ENCODE data around the gene POLE4.

The POLE4 gene

GRCh38 chr2:74922592-74923227 lies 35.7 kb upstream of the POLE4 start:
- H3K4me3 ChIP-seq, result no peak overlapping the region
- no peaks in the 10 kb centered on the region for H3K9me3 ChIP-seq
- no peak overlapping the region for H3K9ac ChIP-seq
- peaks cover 15% of the 10 kb centered on the region for H3K4me1 ChIP-seq
- no peaks in the 10 kb centered on the region for H4K20me1 ChIP-seq
- no peak for TF ChIP-seq Cebpa-rat (IDR thresholded peaks at IDR 0.05)
- H3K27ac ChIP-seq, result no peak overlapping the region
- peak overlapping the region; percentile 43 for H3K4me2 ChIP-seq
- H3K36me3 ChIP-seq, result no peaks in the 10 kb centered on the region
- no peaks in the 10 kb centered on the region for H3K27me3 ChIP-seq

GRCh38 chr2:74924463-74925265 lies 33.8 kb upstream of the POLE4 start:
- Histone ChIP-seq H3K36me3 (0 out of 2 replicates have a peak, but pooled peaks cover under 1% of the 10 kb centered on the region), H3K4me3 (no peak overlapping the region), H3K9me3 (no peaks in the 10 kb centered on the region), H4K20me1 (no peaks in the 10 kb centered on the region), H3K4me1 (peaks cover 15% of the 10 kb centered on the region), H3K27ac (no peak overlapping the region), H3K27me3 (no peaks in the 10 kb centered on the region), H3K4me2 (no peak overlapping the region), H3K9ac (no peak overlapping the region)
- TF ChIP-seq Cebpa-rat (IDR thresholded peaks at IDR 0.05), result no peak

DNA sequence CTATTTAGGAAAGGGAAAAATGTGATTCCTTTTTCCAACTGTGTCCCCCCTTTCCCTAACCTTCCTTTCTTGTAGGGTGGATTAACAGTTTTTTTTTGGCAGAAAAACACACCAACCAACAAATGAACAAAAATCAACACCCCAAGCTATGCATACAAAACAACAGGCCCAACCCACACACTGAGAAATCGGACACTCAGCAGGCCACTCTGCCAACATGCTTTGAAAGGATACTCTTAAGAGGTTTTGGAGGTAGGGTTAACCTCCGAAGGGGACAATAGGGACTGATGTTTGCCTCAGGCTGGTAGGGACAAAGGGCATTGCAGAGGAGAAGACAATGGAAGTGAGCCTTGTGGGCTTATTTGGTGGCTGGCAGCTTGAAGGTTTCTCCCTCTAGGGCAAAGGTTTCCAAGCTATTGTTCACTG lies 33.1 kb upstream of the POLE4 start:
- Histone ChIP-seq H3K4me1 (peaks cover 15% of the 10 kb centered on the region), H4K20me1 (no peaks in the 10 kb centered on the region), H3K27ac (no peak overlapping the region), H3K27me3 (no peaks in the 10 kb centered on the region), H3K9me3 (no peaks in the 10 kb centered on the region), H3K9ac (no peak overlapping the region), H3K4me3 (no peak overlapping the region), H3K36me3 (peaks cover 8% of the 10 kb centered on the region), H3K4me2 (no peak overlapping the region)
- TF ChIP-seq Cebpa-rat (IDR thresholded peaks at IDR 0.05), result no peak

DNA sequence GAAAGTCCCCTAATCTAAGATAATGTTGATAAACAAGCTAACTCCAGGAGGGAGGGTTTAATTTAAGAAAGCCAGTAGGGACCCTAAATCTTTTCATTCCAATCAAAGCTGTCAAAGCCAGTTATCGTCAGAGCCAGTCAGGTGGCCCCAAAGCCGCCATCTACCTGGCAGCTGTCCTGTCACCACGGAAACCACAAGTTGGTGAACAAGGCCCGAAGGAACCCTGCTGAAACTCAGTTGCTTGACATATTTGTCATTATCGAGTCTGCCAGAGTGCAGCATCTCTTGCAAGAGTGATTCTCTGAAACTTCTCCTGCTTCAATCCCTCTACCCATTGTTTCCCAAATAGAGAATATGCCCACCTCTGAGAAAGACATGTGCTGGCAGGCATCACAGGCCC lies 30.8 kb upstream of the POLE4 start:
- Histone ChIP-seq H3K4me1 (peaks cover 11% of the 10 kb centered on the region), H3K27ac (no peak overlapping the region), H3K4me2 (no peak overlapping the region), H3K9me3 (no peaks in the 10 kb centered on the region), H3K27me3 (no peaks in the 10 kb centered on the region), H3K36me3 (peaks cover 10% of the 10 kb centered on the region), H3K4me3 (no peak overlapping the region), H4K20me1 (no peaks in the 10 kb centered on the region), H3K9ac (no peak overlapping the region)
- TF ChIP-seq Cebpa-rat (IDR thresholded peaks at IDR 0.05), result no peak

DNA sequence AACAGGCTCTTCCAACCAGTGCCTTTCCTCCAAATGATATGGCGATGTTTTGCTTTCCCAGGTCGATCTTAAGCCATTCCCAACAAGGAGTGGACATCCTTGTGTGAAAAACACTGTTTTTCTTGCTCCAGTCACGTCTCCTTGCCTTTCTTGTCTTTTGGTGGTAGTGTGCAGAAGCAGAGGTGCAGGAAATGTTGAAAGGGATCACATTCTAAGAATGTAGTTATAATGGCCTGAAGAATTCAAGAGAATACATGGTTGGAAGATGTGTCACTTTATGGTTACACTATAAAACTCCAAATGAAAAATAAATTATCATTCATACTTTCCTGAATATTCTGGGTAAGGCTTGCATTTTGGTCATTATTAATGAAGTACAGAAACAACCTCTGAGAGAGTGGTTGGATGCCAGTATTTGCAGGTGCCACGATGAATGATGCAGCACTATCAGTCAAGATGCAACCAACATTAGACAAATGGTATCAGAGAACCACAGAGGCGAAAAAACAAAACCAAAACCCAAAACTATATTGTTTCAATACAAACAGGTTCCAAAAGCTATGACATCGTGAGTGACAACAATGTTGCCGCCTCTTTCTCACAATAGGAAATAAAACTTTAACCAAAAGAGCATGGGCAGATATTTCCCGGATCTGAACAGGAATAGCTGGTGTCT lies 27.5 kb upstream of the POLE4 start:
- peaks cover 10% of the 10 kb centered on the region for H3K36me3 ChIP-seq
- no peak overlapping the region for H3K27ac ChIP-seq
- H3K9ac ChIP-seq, result no peak overlapping the region
- no peak overlapping the region for H3K4me2 ChIP-seq
- H3K4me3 ChIP-seq, result no peak overlapping the region
- no peak for TF ChIP-seq Cebpa-rat (IDR thresholded peaks at IDR 0.05)
- H3K4me1 ChIP-seq, result no peaks in the 10 kb centered on the region
- H3K27me3 ChIP-seq, result no peaks in the 10 kb centered on the region
- H4K20me1 ChIP-seq, result no peaks in the 10 kb centered on the region
- H3K9me3 ChIP-seq, result no peaks in the 10 kb centered on the region

GRCh38 chr2:74931940-74932339 lies 26.5 kb upstream of the POLE4 start:
- Histone ChIP-seq H3K4me3 (no peak overlapping the region), H3K4me2 (no peak overlapping the region), H3K4me1 (no peaks in the 10 kb centered on the region), H3K27ac (no peak overlapping the region), H4K20me1 (no peaks in the 10 kb centered on the region), H3K9me3 (no peaks in the 10 kb centered on the region), H3K27me3 (no peaks in the 10 kb centered on the region), H3K36me3 (peaks cover 10% of the 10 kb centered on the region), H3K9ac (no peak overlapping the region)
- no peak for TF ChIP-seq Cebpa-rat (IDR thresholded peaks at IDR 0.05)

GRCh38 chr2:74935975-74936391 lies 22.5 kb upstream of the POLE4 start:
- Histone ChIP-seq H3K9ac (no peak overlapping the region), H4K20me1 (no peaks in the 10 kb centered on the region), H3K4me3 (no peak overlapping the region), H3K27me3 (no peaks in the 10 kb centered on the region), H3K4me1 (no peaks in the 10 kb centered on the region), H3K27ac (no peak overlapping the region), H3K4me2 (no peak overlapping the region), H3K36me3 (no peaks in the 10 kb centered on the region), H3K9me3 (no peaks in the 10 kb centered on the region)
- TF ChIP-seq Cebpa-rat (IDR thresholded peaks at IDR 0.05), result no peak

DNA sequence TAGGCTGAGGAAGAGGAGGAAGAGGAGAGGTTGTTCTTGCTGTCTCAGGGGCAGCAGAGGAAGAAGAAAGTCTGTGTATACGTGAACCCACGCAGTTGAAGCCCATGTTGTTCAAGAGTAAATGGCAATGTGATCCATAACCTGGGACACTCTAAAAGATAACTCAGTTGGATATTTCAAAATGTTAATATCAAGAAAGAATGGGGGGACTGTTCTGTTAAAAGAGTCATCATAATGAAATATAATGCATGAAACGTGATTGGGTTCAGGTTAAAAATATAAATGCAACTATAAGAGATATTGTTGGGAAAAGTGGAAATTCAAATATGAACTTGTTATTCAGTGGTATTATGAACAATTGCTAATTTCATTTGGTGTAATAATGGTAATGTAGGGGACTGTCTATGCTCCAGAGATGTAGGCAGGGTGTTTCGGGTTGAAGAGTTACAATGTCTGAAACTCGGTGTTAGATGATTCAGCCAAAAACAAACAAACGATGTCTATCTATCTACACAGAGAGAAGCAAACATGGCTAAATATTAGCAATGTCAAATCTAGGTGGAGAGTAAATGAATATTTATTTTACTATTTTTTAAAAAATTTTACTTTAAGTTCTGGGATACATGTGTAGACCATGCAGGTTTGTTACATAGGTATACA lies 21.1 kb upstream of the POLE4 start:
- no peak overlapping the region for H3K9ac ChIP-seq
- no peaks in the 10 kb centered on the region for H3K9me3 ChIP-seq
- no peak overlapping the region for H3K4me2 ChIP-seq
- no peak for TF ChIP-seq Cebpa-rat (IDR thresholded peaks at IDR 0.05)
- H3K4me3 ChIP-seq, result no peak overlapping the region
- H3K27ac ChIP-seq, result no peak overlapping the region
- no peaks in the 10 kb centered on the region for H3K36me3 ChIP-seq
- H3K4me1 ChIP-seq, result no peaks in the 10 kb centered on the region
- H4K20me1 ChIP-seq, result no peaks in the 10 kb centered on the region
- H3K27me3 ChIP-seq, result no peaks in the 10 kb centered on the region

GRCh38 chr2:74938264-74938663 lies 20.2 kb upstream of the POLE4 start:
- no peaks in the 10 kb centered on the region for H4K20me1 ChIP-seq
- H3K4me1 ChIP-seq, result no peaks in the 10 kb centered on the region
- no peak overlapping the region for H3K27ac ChIP-seq
- no peaks in the 10 kb centered on the region for H3K36me3 ChIP-seq
- no peaks in the 10 kb centered on the region for H3K27me3 ChIP-seq
- H3K4me3 ChIP-seq, result no peak overlapping the region
- no peak for TF ChIP-seq Cebpa-rat (IDR thresholded peaks at IDR 0.05)
- H3K9ac ChIP-seq, result no peak overlapping the region
- H3K9me3 ChIP-seq, result no peaks in the 10 kb centered on the region
- no peak overlapping the region for H3K4me2 ChIP-seq

Measured in BLaER1 (cell line).